Mucosa of rectum (tissue), 2 donors: Measurements from ENCODE around the gene RPS10.
"Not testable (repeated sequence)": the region's sequence is repeated elsewhere in the genome, so short reads cannot be mapped to it uniquely, and the experiment has no call there.

Experiments used
- H3K27ac ChIP-seq, 2 donors: one replicate each; pipeline ENCODE4 v1.7.0; 2013; ENCODE audit warnings: inconsistent platforms in 2 of 2, low read depth in 2 of 2, low read length in 2 of 2
- H3K27me3 ChIP-seq, 2 donors: one replicate each; pipeline ENCODE4 v1.7.0; 2013; ENCODE audit warnings: low read length in 2 of 2; ENCODE audit not compliant: control insufficient read depth in 2 of 2, insufficient read depth in 2 of 2
- H3K36me3 ChIP-seq, 2 donors: one replicate each; pipeline ENCODE4 v1.7.0; 2013; ENCODE audit warnings: low read length in 2 of 2; ENCODE audit not compliant: control insufficient read depth in 2 of 2, insufficient read depth in 2 of 2
- H3K4me1 ChIP-seq, 2 donors: one replicate each; pipeline ENCODE4 v1.7.0; 2013; ENCODE audit warnings: low read length in 2 of 2, mild to moderate bottlenecking in 1 of 2; ENCODE audit not compliant: control insufficient read depth in 2 of 2, insufficient read depth in 2 of 2
- H3K4me3 ChIP-seq, 2 donors: one replicate each; pipeline ENCODE4 v1.7.0; 2013; ENCODE audit warnings: low read length in 2 of 2
- H3K9ac ChIP-seq, 2 donors: one replicate each; pipeline ENCODE4 v1.7.0; 2013; ENCODE audit warnings: low read length in 2 of 2, low read depth in 1 of 2, mild to moderate bottlenecking in 1 of 2
- H3K9me3 ChIP-seq, 2 donors: one replicate each; pipeline ENCODE4 v1.7.0; 2013; ENCODE audit warnings: low read length in 2 of 2; ENCODE audit not compliant: control insufficient read depth in 2 of 2
- donor health status: healthy.
- donor health status: Normal muscosa, but diverticular disease.

Gene RPS10

DNA sequence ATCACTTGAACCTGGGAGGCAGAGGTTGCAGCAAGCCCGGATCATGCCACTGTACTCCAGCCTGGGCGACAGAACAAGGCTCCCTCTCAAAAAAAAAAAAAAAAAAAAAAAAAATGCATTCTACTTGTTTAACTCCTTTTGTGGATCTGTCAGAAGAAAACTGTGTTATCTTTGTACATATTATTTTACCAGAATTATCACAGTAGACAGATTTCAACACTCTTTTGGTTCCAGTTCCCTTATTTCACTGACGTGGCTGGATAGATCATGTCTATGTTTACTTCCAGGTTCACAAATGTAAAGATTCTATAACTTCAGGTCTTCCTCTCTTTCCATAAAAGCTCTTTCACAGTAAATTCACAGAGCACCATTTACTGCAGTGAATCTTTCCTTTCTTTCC lies 51.8 kb downstream of the RPS10 start:
- H3K4me1 ChIP-seq: no peaks in the 10 kb centered on the region
- no peaks in the 10 kb centered on the region for H3K9me3 ChIP-seq
- no peak overlapping the region for H3K4me3 ChIP-seq
- H3K9ac ChIP-seq: no peak overlapping the region
- H3K36me3 ChIP-seq: peaks cover 0 to 3% of the 10 kb centered on the region in 2 donors
- no peaks in the 10 kb centered on the region for H3K27me3 ChIP-seq
- no peak overlapping the region for H3K27ac ChIP-seq

DNA sequence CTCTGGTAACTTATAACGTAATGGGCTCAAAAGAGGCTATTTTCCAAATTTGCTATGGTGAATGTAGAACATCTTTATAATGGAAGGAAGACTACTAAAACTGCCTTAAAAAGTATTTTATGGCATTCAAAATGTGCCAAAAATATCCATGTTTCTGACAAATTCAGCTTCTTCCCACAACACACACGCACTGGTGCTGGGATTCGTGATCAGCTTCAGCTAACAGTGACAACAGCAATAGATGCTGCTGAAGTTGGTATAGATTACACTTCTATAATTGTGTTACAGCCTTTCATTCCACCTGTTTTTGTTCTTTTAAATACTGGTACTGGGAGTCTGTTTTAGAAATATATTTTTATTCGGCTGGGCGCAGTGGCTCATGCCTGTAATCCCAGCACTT lies 52.4 kb downstream of the RPS10 start:
- Histone ChIP-seq H3K4me1 (no peaks in the 10 kb centered on the region), H3K27ac (no peak overlapping the region), H3K4me3 (no peak overlapping the region), H3K36me3 (peaks cover 0 to 3% of the 10 kb centered on the region in 2 donors), H3K9ac (no peak overlapping the region), H3K27me3 (no peaks in the 10 kb centered on the region), H3K9me3 (no peaks in the 10 kb centered on the region)

DNA sequence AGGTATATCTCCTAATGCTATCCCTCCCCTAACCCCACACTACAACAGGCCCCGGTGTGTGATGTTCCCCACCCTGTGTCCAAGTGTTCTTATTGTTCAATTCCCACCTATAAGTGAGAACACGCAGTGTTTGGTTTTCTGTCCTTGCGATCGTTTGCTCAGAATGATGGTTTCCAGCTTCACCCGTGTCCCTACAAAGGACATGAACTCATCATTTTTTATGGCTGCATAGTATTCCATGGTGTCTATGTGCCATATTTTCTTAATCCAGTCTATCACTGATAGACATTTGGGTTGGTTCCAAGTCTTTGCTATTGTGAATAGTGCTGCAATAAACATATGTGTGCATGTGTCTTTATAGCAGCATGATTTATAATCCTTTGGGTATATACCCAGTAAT lies 54.0 kb downstream of the RPS10 start:
- not testable (repeated sequence) for H3K4me3 ChIP-seq, H3K9me3 ChIP-seq, H3K36me3 ChIP-seq, H3K27ac ChIP-seq, H3K9ac ChIP-seq, H3K4me1 ChIP-seq, H3K27me3 ChIP-seq

DNA sequence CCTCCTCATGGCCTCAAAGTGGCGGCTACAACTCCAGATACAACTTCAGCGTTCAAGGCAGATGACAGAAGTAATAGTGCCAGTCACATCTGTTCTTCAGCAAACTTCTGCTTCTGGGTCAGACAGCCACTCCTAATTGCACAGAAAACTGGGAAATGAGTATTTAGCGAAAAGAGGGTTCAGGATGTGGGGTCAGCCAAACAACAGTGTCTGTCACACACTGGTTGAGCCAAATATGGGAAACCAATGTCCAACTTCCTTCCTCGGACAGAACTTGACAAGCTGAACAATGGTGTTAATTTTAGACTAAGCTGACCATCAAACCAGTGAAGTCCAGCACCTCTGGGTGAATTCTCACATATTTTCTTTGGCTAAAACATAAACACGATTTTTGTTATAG lies 55.5 kb downstream of the RPS10 start:
- peaks cover 0 to 3% of the 10 kb centered on the region in 2 donors for H3K36me3 ChIP-seq
- no peak overlapping the region for H3K4me3 ChIP-seq
- no peak overlapping the region for H3K9ac ChIP-seq
- H3K9me3 ChIP-seq: no peaks in the 10 kb centered on the region
- H3K4me1 ChIP-seq: no peaks in the 10 kb centered on the region
- no peak overlapping the region for H3K27ac ChIP-seq
- no peaks in the 10 kb centered on the region for H3K27me3 ChIP-seq

DNA sequence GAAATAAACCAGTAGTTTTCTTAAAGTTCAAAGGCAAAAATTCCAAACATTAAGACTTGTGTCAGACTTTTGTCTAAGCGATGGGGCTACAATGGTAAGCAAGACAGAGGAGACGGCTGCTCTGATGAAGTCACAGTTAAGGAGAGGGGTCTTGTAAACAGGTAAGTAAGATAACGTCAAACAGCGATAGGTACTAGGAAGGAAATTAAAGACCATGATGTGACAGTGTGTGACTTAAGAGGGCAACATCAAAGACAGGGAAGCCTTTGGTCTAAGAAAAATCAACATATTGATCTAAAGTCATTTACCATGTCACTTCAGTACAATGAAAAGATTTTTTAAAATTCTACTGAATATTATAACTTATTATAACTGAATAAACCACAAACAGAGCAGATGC lies 56.5 kb downstream of the RPS10 start:
- no peaks in the 10 kb centered on the region for H3K4me1 ChIP-seq

More for the DNA sequence above, 56.5 kb downstream of the RPS10 start:
- Histone ChIP-seq H3K27ac (no peak overlapping the region), H3K9me3 (no peaks in the 10 kb centered on the region), H3K9ac (no peak overlapping the region), H3K4me3 (no peak overlapping the region), H3K36me3 (peaks cover 0 to 3% of the 10 kb centered on the region in 2 donors), H3K27me3 (no peaks in the 10 kb centered on the region)
